ENCODE measurements around the gene FOXS1. TPM values are rescaled to one million over a fixed set of nuclear protein-coding genes. Genes with fewer than 3 reads are reported as not detected.
"Not testable (repeated sequence)": the region's sequence is repeated elsewhere in the genome, so short reads cannot be mapped to it uniquely, and the experiment has no call there.

Gene FOXS1
- total and polyA plus RNA-seq, 3 experiments from 2014 or later = not detected

DNA sequence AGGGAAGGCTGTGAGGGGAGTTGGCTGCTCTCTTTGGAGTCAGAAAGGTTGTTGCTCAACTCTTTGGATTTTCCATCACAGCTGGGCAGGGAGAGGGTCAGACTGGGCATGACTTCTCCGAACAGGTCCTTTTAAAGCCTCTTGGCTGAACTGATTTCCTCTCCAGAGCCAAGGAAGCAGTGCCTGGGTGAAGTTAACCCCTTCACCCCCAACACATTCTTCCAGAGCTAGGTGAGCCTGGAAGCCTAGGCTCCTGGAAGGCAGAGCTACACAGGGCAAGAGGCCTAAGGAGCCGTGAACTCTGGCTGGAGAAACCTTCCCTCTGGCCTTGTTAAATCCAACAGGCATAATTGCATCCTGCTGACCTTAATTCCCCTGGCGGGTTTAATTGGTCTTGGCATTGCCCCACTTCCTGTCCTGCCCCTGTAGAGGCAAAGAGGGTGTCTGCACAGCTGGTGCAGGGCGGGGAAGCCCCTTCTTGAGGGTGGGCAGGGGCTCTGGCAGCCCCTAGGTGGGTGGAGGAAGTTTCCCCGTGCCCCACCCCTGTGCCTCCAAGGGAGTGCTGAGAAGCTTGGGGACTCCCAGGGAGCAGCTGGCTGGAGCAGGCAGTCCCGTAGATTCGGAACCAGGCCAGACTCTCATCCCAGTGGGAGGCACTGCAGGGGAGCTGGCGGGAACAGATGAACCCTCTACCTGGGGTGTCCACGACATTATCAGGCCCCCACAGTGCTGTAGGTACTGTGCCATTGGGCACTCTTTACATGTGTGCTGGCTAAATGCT lies 29.8 kb downstream of the FOXS1 start:
- Histone ChIP-seq H3K9me3 (ENCODE audit: low read length) (no peaks in the 10 kb centered on the region), H3K36me3 (ENCODE audit: insufficient read depth, low read length) (no peaks in the 10 kb centered on the region), H3K27me3 (ENCODE audit: insufficient read depth, low read length, poor library complexity, severe bottlenecking) (no peaks in the 10 kb centered on the region), H3K4me3 (ENCODE audit: low read length) (no peak overlapping the region), H3K4me1 (ENCODE audit: insufficient read depth, low read length) (no peaks in the 10 kb centered on the region), H3K27ac (ENCODE audit: low read depth, low read length) (no peak overlapping the region)
- ChIA-PET POLR2A (no interaction called here), CTCF (no interaction called here)
- H3K36me3 Mint-ChIP-seq = no peaks in the 10 kb centered on the region
- no peaks in the 10 kb centered on the region for H3K9me3 Mint-ChIP-seq
- no peak overlapping the region for H3K4me3 Mint-ChIP-seq
- H3K27me3 Mint-ChIP-seq = no peaks in the 10 kb centered on the region
- no peaks in the 10 kb centered on the region for H3K4me1 Mint-ChIP-seq
- no peak for DNase-seq
- H3K27ac Mint-ChIP-seq = no peak overlapping the region

DNA sequence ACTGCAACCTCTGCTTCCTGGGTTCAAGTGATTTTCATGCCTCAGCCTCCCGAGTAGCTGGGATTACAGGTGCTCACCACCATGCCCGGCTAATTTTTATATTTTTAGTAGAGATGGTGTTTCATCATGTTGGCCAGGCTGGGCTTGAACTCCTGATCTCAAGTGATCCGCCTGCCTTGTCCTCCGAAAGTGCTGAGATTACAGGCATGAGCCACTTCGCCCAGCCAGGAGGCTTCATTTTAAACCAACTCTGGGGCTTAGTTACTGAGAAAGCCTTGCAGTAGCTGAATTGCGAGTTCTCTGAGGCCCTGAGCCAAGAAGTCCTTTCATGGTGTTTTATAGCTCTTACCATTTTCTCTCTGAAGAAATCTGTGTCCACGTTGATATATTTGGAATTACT lies 31.3 kb downstream of the FOXS1 start:
- H3K27me3 ChIP-seq (ENCODE audit: insufficient read depth, low read length, poor library complexity, severe bottlenecking); DNase-seq; H3K4me1 ChIP-seq (ENCODE audit: insufficient read depth, low read length); H3K4me1 Mint-ChIP-seq; H3K36me3 ChIP-seq (ENCODE audit: insufficient read depth, low read length); H3K9me3 Mint-ChIP-seq; POLR2A ChIA-PET; H3K27me3 Mint-ChIP-seq; H3K4me3 ChIP-seq (ENCODE audit: low read length); H3K27ac ChIP-seq (ENCODE audit: low read depth, low read length); H3K27ac Mint-ChIP-seq; H3K36me3 Mint-ChIP-seq; H3K4me3 Mint-ChIP-seq; H3K9me3 ChIP-seq (ENCODE audit: low read length): not testable (repeated sequence)
- CTCF ChIA-PET = interaction anchor here (1.2 kb wide), 1 partner anchor 9 kb away, joined by 8 read pairs; no protein-coding TSS in a partner anchor

DNA sequence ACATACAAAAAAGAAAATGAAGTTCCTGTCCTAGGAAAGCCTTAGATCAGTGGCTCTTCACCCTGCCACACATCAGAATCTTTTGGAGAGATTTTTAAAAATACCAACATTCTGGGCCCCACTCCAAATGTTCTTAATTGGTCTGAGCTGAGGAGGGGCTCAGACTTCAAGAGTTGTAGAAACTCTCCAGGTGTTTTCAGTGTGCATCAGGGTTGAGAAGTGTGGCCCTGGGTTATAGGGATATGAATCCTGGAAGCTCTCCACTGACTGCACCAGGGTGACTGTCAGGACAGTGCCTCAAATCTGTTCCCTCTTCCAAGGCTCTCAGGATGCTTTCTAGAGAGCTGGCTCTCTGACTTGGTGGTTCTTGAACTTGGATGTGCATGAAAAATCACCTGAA lies 31.8 kb downstream of the FOXS1 start:
- H3K27ac Mint-ChIP-seq = no peak overlapping the region
- DNase-seq = no peak
- Histone ChIP-seq H3K4me3 (ENCODE audit: low read length) (no peak overlapping the region), H3K36me3 (ENCODE audit: insufficient read depth, low read length) (no peaks in the 10 kb centered on the region), H3K9me3 (ENCODE audit: low read length) (no peaks in the 10 kb centered on the region), H3K27ac (ENCODE audit: low read depth, low read length) (no peak overlapping the region), H3K4me1 (ENCODE audit: insufficient read depth, low read length) (no peaks in the 10 kb centered on the region), H3K27me3 (ENCODE audit: insufficient read depth, low read length, poor library complexity, severe bottlenecking) (no peaks in the 10 kb centered on the region)
- no peaks in the 10 kb centered on the region for H3K4me1 Mint-ChIP-seq
- no peaks in the 10 kb centered on the region for H3K9me3 Mint-ChIP-seq
- CTCF ChIA-PET = interaction anchor here (1.2 kb wide), 1 partner anchor 10 kb away, joined by 8 read pairs; no protein-coding TSS in a partner anchor
- H3K36me3 Mint-ChIP-seq = no peaks in the 10 kb centered on the region
- no peak overlapping the region for H3K4me3 Mint-ChIP-seq
- peaks cover 0 to 4% of the 10 kb centered on the region in 2 donors for H3K27me3 Mint-ChIP-seq
- POLR2A ChIA-PET = no interaction called here

DNA sequence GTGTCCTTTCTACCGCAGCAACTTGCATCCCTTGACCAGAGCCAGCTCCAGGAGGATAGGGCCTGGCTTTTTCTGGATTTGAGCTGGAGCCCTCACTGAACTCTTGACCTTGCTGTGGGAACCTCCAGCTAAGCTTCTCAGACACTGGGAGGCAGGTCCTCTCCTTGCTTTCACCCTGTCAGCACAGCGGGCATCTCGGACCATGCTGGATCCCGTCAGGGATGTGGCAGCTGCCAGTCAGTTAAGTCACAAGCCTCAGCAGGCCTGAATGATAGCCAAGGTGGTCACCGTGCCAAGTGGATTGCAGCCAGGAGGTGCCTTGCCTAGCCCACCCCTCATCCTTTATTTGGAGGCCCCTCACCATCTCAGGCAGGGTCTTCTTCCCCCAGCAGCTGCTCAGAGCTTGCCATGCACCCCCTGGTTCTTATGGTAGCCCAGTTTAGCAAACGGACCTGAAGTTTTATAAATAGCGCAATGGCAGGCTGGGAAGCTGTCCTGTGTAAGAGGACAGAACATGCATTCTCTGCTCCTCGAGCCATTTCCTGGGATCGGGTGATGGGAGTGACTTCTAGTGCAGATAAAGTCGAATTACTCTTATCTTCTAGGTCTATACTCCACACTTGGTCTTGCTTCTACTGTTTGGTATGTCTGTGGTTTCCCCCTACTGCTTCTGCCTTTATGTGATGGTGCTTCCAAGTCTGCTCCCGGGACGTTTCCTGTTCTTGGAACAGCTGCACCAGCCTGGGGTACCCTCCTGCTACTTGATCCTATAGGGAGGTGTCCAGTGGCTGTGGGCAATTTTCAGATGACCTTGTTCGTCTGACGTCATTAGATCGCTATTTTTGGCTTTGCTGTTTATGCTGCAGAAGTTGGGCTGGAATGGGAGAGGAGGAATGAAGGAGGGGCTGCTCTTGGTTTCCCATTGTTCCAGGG lies 33.3 kb downstream of the FOXS1 start:
- DNase-seq = no peak
- H3K27ac ChIP-seq (ENCODE audit: low read depth, low read length) = no peak overlapping the region
- POLR2A ChIA-PET = no interaction called here
- no peaks in the 10 kb centered on the region for H3K36me3 Mint-ChIP-seq
- no peak overlapping the region for H3K4me3 ChIP-seq (ENCODE audit: low read length)
- H3K27me3 ChIP-seq (ENCODE audit: insufficient read depth, low read length, poor library complexity, severe bottlenecking) = no peaks in the 10 kb centered on the region
- H3K4me3 Mint-ChIP-seq = no peak overlapping the region
- H3K4me1 ChIP-seq (ENCODE audit: insufficient read depth, low read length) = no peaks in the 10 kb centered on the region
- H3K27me3 Mint-ChIP-seq = peaks cover 0 to 4% of the 10 kb centered on the region in 2 donors
- no peaks in the 10 kb centered on the region for H3K36me3 ChIP-seq (ENCODE audit: insufficient read depth, low read length)
- H3K4me1 Mint-ChIP-seq = no peaks in the 10 kb centered on the region
- H3K9me3 Mint-ChIP-seq = no peaks in the 10 kb centered on the region
- no peak overlapping the region for H3K27ac Mint-ChIP-seq
- no peaks in the 10 kb centered on the region for H3K9me3 ChIP-seq (ENCODE audit: low read length)
- CTCF ChIA-PET = no interaction called here

DNA sequence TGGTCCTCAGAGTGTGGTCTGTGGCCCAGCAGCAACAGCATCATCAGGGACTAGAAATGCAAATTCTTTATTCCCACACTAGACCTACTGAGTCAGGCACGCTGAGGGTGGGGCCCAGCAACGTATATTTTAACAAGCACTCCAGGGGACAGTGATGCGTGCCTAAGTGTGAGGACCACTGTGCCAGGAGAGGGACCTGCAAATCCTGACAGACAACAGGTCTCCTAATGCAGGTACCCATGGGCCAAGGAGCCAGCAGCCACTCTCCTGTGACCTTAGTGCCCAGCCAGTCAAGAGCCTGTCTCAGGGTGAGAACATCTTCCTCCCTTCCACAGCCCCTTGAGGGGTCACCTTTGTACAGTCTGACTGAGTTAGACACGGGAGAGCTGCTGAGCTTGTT lies 34.2 kb downstream of the FOXS1 start:
- Histone ChIP-seq H3K27ac (ENCODE audit: low read depth, low read length) (no peak overlapping the region), H3K9me3 (ENCODE audit: low read length) (no peaks in the 10 kb centered on the region), H3K4me1 (ENCODE audit: insufficient read depth, low read length) (no peaks in the 10 kb centered on the region), H3K27me3 (ENCODE audit: insufficient read depth, low read length, poor library complexity, severe bottlenecking) (no peaks in the 10 kb centered on the region), H3K4me3 (ENCODE audit: low read length) (no peak overlapping the region), H3K36me3 (ENCODE audit: insufficient read depth, low read length) (no peaks in the 10 kb centered on the region)
- DNase-seq = no peak
- Mint-ChIP-seq H3K4me1 (no peaks in the 10 kb centered on the region), H3K4me3 (no peak overlapping the region), H3K9me3 (no peaks in the 10 kb centered on the region), H3K27ac (no peak overlapping the region), H3K36me3 (no peaks in the 10 kb centered on the region), H3K27me3 (peaks cover 0 to 4% of the 10 kb centered on the region in 2 donors)
- POLR2A ChIA-PET = no interaction called here
- CTCF ChIA-PET = no interaction called here

GRCh38 chr20:31809661-31810060 lies 35.7 kb downstream of the FOXS1 start:
- H3K4me3 ChIP-seq (ENCODE audit: low read length) = no peak overlapping the region
- ChIA-PET POLR2A (no interaction called here), CTCF (no interaction called here)
- no peaks in the 10 kb centered on the region for H3K27me3 ChIP-seq (ENCODE audit: insufficient read depth, low read length, poor library complexity, severe bottlenecking)
- no peaks in the 10 kb centered on the region for H3K9me3 ChIP-seq (ENCODE audit: low read length)
- Mint-ChIP-seq H3K4me3 (no peak overlapping the region), H3K9me3 (no peaks in the 10 kb centered on the region), H3K27me3 (peaks cover 0 to 4% of the 10 kb centered on the region in 2 donors), H3K27ac (no peak overlapping the region), H3K4me1 (no peaks in the 10 kb centered on the region), H3K36me3 (no peaks in the 10 kb centered on the region)
- H3K4me1 ChIP-seq (ENCODE audit: insufficient read depth, low read length) = no peaks in the 10 kb centered on the region
- no peaks in the 10 kb centered on the region for H3K36me3 ChIP-seq (ENCODE audit: insufficient read depth, low read length)
- no peak overlapping the region for H3K27ac ChIP-seq (ENCODE audit: low read depth, low read length)
- no peak for DNase-seq

GRCh38 chr20:31808481-31808880 lies 36.9 kb downstream of the FOXS1 start:
- Mint-ChIP-seq H3K27ac (no peak overlapping the region), H3K9me3 (no peaks in the 10 kb centered on the region), H3K4me1 (peaks cover 8 to 11% (median 10%) of the 10 kb centered on the region in 3 donors), H3K36me3 (no peaks in the 10 kb centered on the region), H3K27me3 (peaks cover 0 to 4% of the 10 kb centered on the region in 2 donors), H3K4me3 (no peak overlapping the region)
- H3K27me3 ChIP-seq (ENCODE audit: insufficient read depth, low read length, poor library complexity, severe bottlenecking) = no peaks in the 10 kb centered on the region
- H3K27ac ChIP-seq (ENCODE audit: low read depth, low read length) = no peak overlapping the region
- H3K4me3 ChIP-seq (ENCODE audit: low read length) = no peak overlapping the region
- H3K9me3 ChIP-seq (ENCODE audit: low read length) = no peaks in the 10 kb centered on the region
- ChIA-PET CTCF (no interaction called here), POLR2A (no interaction called here)
- DNase-seq = no peak
- H3K4me1 ChIP-seq (ENCODE audit: insufficient read depth, low read length) = peaks cover 10% of the 10 kb centered on the region
- no peaks in the 10 kb centered on the region for H3K36me3 ChIP-seq (ENCODE audit: insufficient read depth, low read length)
